Measurements from ENCODE around the gene ZNF480.
"Not testable (repeated sequence)": the region's sequence is repeated elsewhere in the genome, so short reads cannot be mapped to it uniquely, and the experiment has no call there.

ZNF480 gene

DNA sequence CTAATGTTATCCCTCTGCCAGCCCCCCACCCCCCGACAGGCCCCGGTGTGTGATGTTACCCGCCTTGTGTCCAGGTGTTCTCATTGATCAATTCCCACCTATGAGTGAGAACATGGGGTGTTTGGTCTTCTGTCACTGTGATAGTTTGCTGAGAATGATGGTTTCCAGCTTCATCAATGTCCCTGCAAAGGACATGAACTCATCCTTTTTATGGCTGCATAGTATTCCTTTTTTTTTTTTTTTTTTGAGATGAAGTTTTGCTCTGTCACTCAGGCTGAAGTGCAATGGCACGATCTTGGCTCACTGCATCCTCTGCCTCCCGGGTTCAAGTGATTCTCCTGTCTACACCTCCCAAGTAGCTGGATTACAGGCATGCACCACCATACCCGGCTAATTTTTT lies 4.0 kb upstream of the ZNF480 start:
- not testable (repeated sequence) for H3K4me3 ChIP-seq (ENCODE audit: low read length); H3K4me1 ChIP-seq (ENCODE audit: insufficient read depth, low read length); H3K27me3 ChIP-seq (ENCODE audit: insufficient read depth, low read length); H2AFZ ChIP-seq (ENCODE audit: low read depth, low read length)
- peaks cover 38% of the 10 kb centered on the region for H3K36me3 ChIP-seq (ENCODE audit: insufficient read depth, low read length)
- H3K9me3 ChIP-seq (ENCODE audit: low read length) = peaks cover 21% of the 10 kb centered on the region

DNA sequence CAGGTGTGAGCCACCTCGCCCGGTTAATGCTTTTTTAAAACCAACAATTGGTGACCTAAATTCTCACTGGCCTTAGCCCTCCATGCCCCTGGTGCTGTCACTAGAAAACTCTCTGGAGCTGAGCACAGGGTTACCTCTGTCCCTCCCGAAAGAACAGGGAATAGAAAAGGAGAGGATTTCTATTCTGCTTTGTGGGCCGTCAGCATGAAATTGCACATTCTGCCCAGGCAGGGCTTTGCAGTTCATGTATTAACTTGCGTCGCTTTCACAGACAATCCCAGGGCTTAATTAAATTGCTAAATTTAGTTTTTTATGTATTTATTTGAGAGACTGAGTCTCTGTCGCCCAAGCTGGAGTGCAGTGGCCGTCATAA lies 583 bp upstream of the ZNF480 start:
- peaks cover 34% of the 10 kb centered on the region for H3K36me3 ChIP-seq (ENCODE audit: insufficient read depth, low read length)
- H3K4me3 ChIP-seq (ENCODE audit: low read length) = peak overlapping the region; percentile 97
- peaks cover 7% of the 10 kb centered on the region for H3K4me1 ChIP-seq (ENCODE audit: insufficient read depth, low read length)
- H3K27me3 ChIP-seq (ENCODE audit: insufficient read depth, low read length) = no peaks in the 10 kb centered on the region
- peaks cover 19% of the 10 kb centered on the region for H3K9me3 ChIP-seq (ENCODE audit: low read length)
- peak overlapping the region; percentile 70 for H2AFZ ChIP-seq (ENCODE audit: low read depth, low read length)

DNA sequence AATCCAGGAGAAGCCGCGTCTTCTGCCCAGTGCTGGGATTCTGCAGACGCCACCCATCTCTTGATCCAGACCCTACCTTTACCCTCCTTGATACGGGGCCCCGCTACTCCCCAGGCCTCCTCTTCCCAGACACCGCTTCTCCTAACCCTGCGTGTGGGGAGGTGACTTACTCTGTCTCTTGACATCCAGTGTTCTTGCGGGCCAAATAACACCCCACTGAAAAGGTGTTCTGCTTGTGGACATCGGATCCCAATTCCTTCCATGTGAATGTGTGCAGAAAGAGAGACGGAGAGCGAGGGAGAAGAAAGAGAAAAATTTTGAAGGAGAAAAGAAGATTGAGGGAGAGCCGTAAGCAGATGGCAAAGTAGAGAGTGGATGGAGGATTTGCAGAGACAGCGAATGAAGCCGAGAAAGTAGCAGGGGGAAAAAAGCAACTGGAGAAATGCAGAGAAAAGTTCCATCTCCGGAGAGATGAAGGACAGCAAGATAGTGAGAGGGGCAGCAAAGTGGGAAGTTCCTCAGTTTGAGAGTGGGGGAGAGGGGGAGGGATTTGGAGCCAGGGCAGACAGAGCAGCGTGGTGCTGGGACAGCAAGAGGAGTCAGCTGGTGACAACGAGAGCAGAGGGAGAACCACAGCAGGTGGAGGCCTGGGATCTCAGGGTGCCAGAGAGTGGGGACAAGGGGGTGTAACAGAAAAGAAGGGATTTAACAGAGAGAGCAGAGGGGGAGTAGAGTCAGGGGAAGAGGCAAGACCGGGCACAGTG lies 814 bp downstream of the ZNF480 start:
- Histone ChIP-seq H2AFZ (ENCODE audit: low read depth, low read length) (peak overlapping the region; percentile 85), H3K4me3 (ENCODE audit: low read length) (peak overlapping the region; percentile 97), H3K4me1 (ENCODE audit: insufficient read depth, low read length) (peaks cover 7% of the 10 kb centered on the region), H3K27me3 (ENCODE audit: insufficient read depth, low read length) (no peaks in the 10 kb centered on the region), H3K36me3 (ENCODE audit: insufficient read depth, low read length) (peaks cover 38% of the 10 kb centered on the region), H3K9me3 (ENCODE audit: low read length) (peaks cover 29% of the 10 kb centered on the region)

DNA sequence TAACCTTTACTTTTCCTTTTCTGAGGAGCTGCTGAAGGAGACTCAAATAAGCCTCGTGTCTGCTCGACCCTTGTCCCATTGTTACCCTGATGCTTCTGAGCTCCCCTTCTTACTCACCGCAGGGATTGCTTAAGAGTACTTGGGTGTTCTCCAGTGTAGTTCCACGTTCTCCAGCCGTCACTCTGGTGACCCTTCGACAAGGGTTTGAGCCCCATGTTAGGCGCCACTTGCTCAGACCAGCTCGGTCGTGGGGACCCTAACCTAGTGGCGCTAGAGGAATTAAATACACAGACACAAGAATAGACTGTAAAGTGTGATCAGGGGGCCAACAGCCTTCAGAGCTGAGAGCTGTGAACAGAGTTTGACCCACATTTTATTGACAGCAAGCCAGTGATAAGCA lies 10.3 kb downstream of the ZNF480 start:
- Histone ChIP-seq H3K36me3 (ENCODE audit: insufficient read depth, low read length) (peaks cover 70% of the 10 kb centered on the region), H3K9me3 (ENCODE audit: low read length) (peaks cover 53% of the 10 kb centered on the region), H2AFZ (ENCODE audit: low read depth, low read length) (no peak overlapping the region), H3K4me3 (ENCODE audit: low read length) (no peak overlapping the region), H3K4me1 (ENCODE audit: insufficient read depth, low read length) (no peaks in the 10 kb centered on the region), H3K27me3 (ENCODE audit: insufficient read depth, low read length) (no peaks in the 10 kb centered on the region)

DNA sequence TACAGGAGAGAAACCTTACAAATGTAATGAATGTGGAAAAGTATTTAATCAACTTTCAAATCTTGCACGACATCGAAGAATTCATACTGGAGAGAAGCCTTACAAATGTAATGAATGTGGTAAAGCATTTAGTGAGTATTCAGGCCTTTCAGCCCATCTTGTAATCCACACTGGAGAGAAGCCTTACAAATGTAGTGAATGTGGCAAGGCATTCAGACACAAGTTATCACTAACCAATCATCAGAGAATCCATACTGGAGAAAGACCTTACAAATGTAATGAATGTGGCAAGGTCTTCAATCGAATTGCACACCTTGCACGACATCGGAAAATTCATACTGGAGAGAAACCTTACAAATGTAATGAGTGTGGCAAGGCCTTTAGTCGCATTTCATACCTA lies 25.5 kb downstream of the ZNF480 start:
- H3K4me1 ChIP-seq (ENCODE audit: insufficient read depth, low read length) = no peaks in the 10 kb centered on the region
- H3K27me3 ChIP-seq (ENCODE audit: insufficient read depth, low read length) = no peaks in the 10 kb centered on the region
- H3K9me3 ChIP-seq (ENCODE audit: low read length) = peaks cover 77% of the 10 kb centered on the region
- peaks cover 79% of the 10 kb centered on the region for H3K36me3 ChIP-seq (ENCODE audit: insufficient read depth, low read length)
- H3K4me3 ChIP-seq (ENCODE audit: low read length) = no peak overlapping the region
- H2AFZ ChIP-seq (ENCODE audit: low read depth, low read length) = no peak overlapping the region

DNA sequence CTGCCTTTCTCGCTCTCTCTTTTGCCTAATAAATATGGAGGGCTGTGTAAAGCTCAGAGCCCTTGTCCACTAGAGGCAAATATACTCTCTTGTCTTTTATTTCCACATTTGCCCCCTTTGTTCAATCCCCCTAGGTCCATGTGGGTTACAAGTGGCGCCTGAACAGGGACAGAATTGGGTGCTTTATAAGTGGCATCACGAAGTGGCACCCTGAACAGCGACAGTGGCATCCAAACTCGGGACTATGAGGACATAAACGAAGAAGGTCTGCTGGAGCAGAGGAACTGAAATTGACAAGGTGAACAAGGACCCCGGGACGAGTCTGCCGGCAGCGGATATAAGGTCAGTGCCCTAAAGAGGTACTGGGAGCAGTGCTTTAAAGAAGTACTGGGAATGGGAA lies 34.8 kb downstream of the ZNF480 start:
- peaks cover 29% of the 10 kb centered on the region for H3K9me3 ChIP-seq (ENCODE audit: low read length)
- no peaks in the 10 kb centered on the region for H3K4me1 ChIP-seq (ENCODE audit: insufficient read depth, low read length)
- H3K4me3 ChIP-seq (ENCODE audit: low read length) = no peak overlapping the region
- no peaks in the 10 kb centered on the region for H3K36me3 ChIP-seq (ENCODE audit: insufficient read depth, low read length)
- no peaks in the 10 kb centered on the region for H3K27me3 ChIP-seq (ENCODE audit: insufficient read depth, low read length)
- no peak overlapping the region for H2AFZ ChIP-seq (ENCODE audit: low read depth, low read length)

DNA sequence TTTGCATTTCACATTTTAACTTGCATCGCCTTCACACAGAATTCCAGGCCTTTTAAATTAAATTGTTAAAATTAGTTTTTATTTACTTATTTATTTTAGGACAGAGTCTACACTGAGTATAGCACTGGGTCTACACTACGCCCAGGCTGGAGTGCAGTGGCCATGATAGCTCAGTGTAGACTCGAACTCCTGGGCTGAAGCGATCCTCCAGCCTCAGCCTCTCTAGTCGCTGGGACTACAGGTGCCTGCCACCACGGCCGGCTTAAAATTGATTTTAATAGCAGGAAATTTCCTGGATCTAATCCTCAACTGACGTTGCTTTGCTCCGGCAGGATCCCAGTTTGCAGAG lies 38.8 kb downstream of the ZNF480 start:
- Histone ChIP-seq H3K4me3 (ENCODE audit: low read length) (peak overlapping the region; percentile 90), H3K36me3 (ENCODE audit: insufficient read depth, low read length) (peaks cover 10% of the 10 kb centered on the region), H2AFZ (ENCODE audit: low read depth, low read length) (peak overlapping the region; percentile 61), H3K4me1 (ENCODE audit: insufficient read depth, low read length) (peaks cover 4% of the 10 kb centered on the region), H3K9me3 (ENCODE audit: low read length) (peaks cover 30% of the 10 kb centered on the region), H3K27me3 (ENCODE audit: insufficient read depth, low read length) (no peaks in the 10 kb centered on the region)

DNA sequence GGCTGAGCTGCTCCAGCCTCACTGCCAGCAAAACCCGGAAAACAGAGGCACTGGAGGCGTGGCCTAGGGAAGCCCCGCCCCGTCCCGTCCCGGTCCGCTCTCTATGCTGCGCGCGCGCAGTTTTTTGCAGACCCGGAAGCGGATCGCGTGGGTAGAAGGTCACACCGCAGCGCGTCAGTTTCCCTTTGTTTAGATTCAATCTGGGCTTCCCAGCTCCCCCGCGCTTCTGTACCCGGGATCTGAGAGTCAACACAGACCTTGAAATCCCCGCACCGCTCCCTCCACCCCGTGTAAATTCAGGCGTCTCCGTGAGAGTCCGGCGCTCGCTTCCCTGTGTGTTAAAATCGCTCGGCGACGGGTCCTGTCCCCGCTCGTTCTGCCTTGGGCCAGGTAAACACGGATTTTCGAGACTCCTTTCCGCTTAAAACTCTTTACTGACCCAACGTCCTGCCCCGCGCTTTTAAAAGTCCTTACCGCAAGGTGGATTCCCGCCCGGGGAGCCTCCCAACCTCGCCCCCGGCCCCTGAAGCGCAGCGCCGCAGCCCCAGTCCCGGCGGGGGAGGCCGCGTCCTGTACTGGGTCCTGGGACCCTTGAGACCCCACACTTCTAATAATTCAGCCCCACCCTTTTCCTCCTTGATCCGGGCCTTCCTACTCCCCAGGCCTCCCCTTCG lies 39.3 kb downstream of the ZNF480 start, which contains the start of gene ZNF610:
Gene ZNF610 (plus strand): TSS at position 127 of the 674 bp plus-strand sequence. CDS start 12,930 bp downstream, outside the sequence.
- peaks cover 4% of the 10 kb centered on the region for H3K4me1 ChIP-seq (ENCODE audit: insufficient read depth, low read length)
- no peaks in the 10 kb centered on the region for H3K27me3 ChIP-seq (ENCODE audit: insufficient read depth, low read length)
- H3K9me3 ChIP-seq (ENCODE audit: low read length) = peaks cover 26% of the 10 kb centered on the region
- peak within 1 kb of the TSS; percentile 61 for H2AFZ ChIP-seq (ENCODE audit: low read depth, low read length)
- peak within 1 kb of the TSS; percentile 90 for H3K4me3 ChIP-seq (ENCODE audit: low read length)
- H3K36me3 ChIP-seq (ENCODE audit: insufficient read depth, low read length) = peaks cover 10% of the 10 kb centered on the region

DNA sequence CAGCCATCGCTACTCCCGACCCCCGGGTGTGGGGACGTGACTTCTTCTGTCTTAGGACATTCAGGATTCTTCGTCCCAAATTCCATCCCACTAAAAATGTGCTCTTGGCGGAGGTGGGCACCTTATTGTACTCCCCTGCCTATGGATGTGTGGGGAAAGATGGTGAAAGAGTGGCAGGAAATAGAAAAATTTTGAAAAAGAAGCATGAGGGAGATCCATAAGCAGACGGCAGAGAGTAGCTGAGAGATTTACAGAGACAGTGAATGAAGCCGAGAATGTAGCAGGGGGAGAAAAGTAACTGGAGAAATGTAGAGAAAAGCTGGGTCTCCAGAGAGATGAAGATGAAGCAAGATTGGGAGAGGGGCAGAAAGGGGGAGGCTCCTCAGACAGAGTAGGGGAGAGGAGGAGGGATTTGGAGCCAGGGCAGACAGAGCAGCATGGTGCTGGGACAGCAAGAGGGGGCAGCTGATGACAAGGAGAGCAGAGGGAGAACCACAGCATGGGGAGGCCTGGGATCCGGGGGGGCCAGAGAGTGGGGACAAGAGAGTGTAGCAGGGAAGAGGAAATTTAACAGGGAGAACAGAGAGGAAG lies 39.9 kb downstream of the ZNF480 start:
- H2AFZ ChIP-seq (ENCODE audit: low read depth, low read length) = peak overlapping the region; percentile 61
- peak overlapping the region; percentile 90 for H3K4me3 ChIP-seq (ENCODE audit: low read length)
- peaks cover 4% of the 10 kb centered on the region for H3K4me1 ChIP-seq (ENCODE audit: insufficient read depth, low read length)
- H3K27me3 ChIP-seq (ENCODE audit: insufficient read depth, low read length) = no peaks in the 10 kb centered on the region
- H3K9me3 ChIP-seq (ENCODE audit: low read length) = peaks cover 23% of the 10 kb centered on the region
- H3K36me3 ChIP-seq (ENCODE audit: insufficient read depth, low read length) = peaks cover 12% of the 10 kb centered on the region

DNA sequence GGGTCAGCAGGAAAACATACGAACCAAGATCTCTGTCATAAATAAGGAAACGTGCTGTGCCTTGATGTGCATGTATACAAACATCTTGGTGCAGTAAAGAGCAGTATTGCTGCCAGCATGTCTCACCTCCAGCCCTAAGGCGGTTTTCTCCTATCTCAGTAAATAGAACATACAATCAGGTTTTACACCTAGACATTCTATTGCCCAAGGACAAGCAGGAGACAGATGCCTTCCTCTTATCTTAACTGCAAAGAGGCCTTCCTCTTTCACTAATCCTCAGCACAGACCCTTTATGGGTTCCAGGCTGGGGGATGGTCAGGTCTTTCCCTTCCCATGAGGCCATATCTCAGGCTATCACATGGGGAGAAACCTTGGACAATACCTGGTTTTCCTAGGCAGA lies 42.1 kb downstream of the ZNF480 start:
- H3K27me3 ChIP-seq (ENCODE audit: insufficient read depth, low read length); H3K4me1 ChIP-seq (ENCODE audit: insufficient read depth, low read length); H3K4me3 ChIP-seq (ENCODE audit: low read length); H2AFZ ChIP-seq (ENCODE audit: low read depth, low read length): not testable (repeated sequence)
- H3K9me3 ChIP-seq (ENCODE audit: low read length) = peaks cover 28% of the 10 kb centered on the region
- peaks cover 18% of the 10 kb centered on the region for H3K36me3 ChIP-seq (ENCODE audit: insufficient read depth, low read length)

DNA sequence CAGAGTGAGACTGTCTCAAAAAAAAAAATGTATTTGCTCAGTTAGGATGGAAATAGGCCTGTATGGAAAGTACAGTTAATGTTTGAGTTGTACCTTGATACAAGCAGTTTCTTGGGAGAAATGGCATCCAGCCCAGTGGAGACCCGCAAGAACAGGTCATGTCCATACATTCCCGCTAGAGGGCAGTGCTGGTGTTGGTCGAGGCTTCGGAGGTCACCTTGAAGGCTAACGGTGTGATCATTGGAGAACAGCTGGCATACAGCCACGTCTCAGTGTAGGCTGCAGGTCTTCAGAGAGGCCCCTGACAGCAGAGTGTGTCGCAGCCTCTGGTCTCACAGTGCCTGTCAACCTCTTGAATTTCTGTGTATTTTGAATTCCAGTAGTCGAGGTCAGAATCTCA lies 46.6 kb downstream of the ZNF480 start:
- Histone ChIP-seq H3K27me3 (ENCODE audit: insufficient read depth, low read length) (no peaks in the 10 kb centered on the region), H3K4me1 (ENCODE audit: insufficient read depth, low read length) (no peaks in the 10 kb centered on the region), H3K36me3 (ENCODE audit: insufficient read depth, low read length) (peaks cover 35% of the 10 kb centered on the region), H3K9me3 (ENCODE audit: low read length) (peaks cover 35% of the 10 kb centered on the region), H2AFZ (ENCODE audit: low read depth, low read length) (no peak overlapping the region), H3K4me3 (ENCODE audit: low read length) (no peak overlapping the region)

DNA sequence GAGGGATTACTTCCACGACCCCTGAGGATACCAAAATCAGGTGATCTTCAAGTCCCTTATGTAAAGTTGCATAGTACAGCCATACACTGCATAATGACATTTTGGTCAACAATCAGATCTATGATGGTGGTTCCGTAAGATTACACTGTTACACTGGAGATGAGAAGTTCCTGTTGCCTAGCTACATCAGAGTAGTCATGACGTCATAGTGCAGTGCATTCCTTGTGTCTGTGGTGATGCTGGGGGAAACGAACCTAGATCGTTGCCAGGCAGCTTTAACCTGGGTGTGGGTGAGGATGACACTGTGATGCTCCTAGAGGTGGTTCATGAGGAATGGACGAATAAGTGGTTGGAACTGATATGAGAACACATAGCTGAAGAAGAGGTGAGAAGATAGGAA lies 48.2 kb downstream of the ZNF480 start:
- H3K4me1 ChIP-seq (ENCODE audit: insufficient read depth, low read length) = no peaks in the 10 kb centered on the region
- peaks cover 49% of the 10 kb centered on the region for H3K36me3 ChIP-seq (ENCODE audit: insufficient read depth, low read length)
- no peaks in the 10 kb centered on the region for H3K27me3 ChIP-seq (ENCODE audit: insufficient read depth, low read length)
- no peak overlapping the region for H2AFZ ChIP-seq (ENCODE audit: low read depth, low read length)
- peaks cover 43% of the 10 kb centered on the region for H3K9me3 ChIP-seq (ENCODE audit: low read length)
- H3K4me3 ChIP-seq (ENCODE audit: low read length) = no peak overlapping the region

DNA sequence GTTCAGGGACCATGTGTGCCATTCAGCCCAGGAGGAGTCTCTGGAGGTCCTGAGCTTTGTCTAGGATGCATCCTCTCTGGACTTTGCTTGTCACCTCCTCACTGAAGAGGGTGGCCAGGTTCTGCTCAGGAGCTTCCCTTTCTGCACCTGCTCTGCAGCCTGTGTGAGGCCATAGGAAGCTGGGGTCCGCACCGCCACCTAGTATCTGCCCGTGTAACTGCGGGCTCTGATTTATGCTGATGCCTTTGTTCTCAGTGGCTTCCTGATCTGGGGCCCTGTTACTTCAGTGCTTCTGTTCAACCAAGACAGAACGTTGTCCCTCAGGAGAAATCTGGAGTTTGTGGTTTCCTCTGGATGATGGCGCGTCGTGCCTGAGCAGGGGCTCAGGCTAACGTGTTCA lies 54.5 kb downstream of the ZNF480 start:
- Histone ChIP-seq H2AFZ (ENCODE audit: low read depth, low read length) (no peak overlapping the region), H3K4me1 (ENCODE audit: insufficient read depth, low read length) (no peaks in the 10 kb centered on the region), H3K9me3 (ENCODE audit: low read length) (peaks cover 56% of the 10 kb centered on the region), H3K36me3 (ENCODE audit: insufficient read depth, low read length) (peaks cover 80% of the 10 kb centered on the region), H3K27me3 (ENCODE audit: insufficient read depth, low read length) (no peaks in the 10 kb centered on the region), H3K4me3 (ENCODE audit: low read length) (no peak overlapping the region)
